ENCODE measurements around the gene CBLC. TPM values are rescaled to one million over a fixed set of nuclear protein-coding genes. Genes with fewer than 3 reads are reported as not detected.

The CBLC gene
- total and polyA plus RNA-seq, 2 donors (not counting 1 experiment from before 2014, with no cell fraction given), result not detected

DNA sequence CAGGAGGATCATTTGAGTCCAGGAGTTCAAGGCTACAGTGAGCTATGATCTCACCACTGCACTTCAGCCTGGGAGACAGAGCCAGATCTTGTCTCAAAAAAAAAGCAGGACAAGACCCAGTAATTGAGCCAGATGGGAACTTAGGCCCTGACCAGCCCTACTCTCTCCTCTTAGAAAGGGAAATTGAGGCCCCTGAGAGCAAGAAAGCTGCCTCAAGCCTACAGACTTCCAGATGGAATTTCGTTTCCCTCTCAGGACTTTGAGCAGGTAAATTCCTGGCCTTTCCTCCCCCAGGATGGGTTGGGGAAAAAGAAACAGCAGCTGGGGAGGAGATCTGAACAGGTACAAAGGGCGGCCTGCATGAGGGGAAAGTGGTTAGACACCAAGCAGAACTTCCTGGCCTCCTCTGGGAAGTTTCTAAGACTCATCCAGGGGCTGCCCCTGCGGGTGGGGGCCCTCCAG is 32.8 kb upstream of the CBLC start:
- no peaks in the 10 kb centered on the region for H3K9me3 ChIP-seq (ENCODE audit: control extremely low read depth in 1 of 3, control insufficient read depth in 2 of 3, insufficient read depth in 1 of 3, low read length in 2 of 3)
- peak overlapping the region; percentile 20 for H3K27ac Mint-ChIP-seq
- H3K27me3 ChIP-seq (replicated peaks in 1 of 4; ENCODE audit: control extremely low read depth in 1 of 4, control insufficient read depth in 3 of 4, insufficient read depth in 4 of 4, low read length in 3 of 4), result no peaks in the 10 kb centered on the region
- peaks cover 20 to 45% of the 10 kb centered on the region in 2 donors for H3K4me1 ChIP-seq (ENCODE audit: control insufficient read depth in 2 of 2, insufficient read depth in 2 of 2, low read length in 2 of 2)
- H3K9ac ChIP-seq (ENCODE audit: low read length), result no peak overlapping the region
- intact Hi-C loops (cut with micrococcal nuclease), result no loop called here
- ATAC-seq (ENCODE audit: low read depth), result no peak
- no peak overlapping the region for H3K4me3 ChIP-seq (ENCODE audit: control extremely low read depth in 1 of 5, extremely low read depth in 1 of 5, insufficient read depth in 1 of 5, low read depth in 2 of 5, low read length in 4 of 5)
- H3K9me3 Mint-ChIP-seq (ENCODE audit: insufficient read depth), result no peaks in the 10 kb centered on the region
- ChIA-PET CTCF (interaction anchor here (1.6 to 8.4 kb wide), 3 partner anchors 9 to 26 kb away, joined by 3 to 54 read pairs (median 30); no protein-coding TSS in a partner anchor), POLR2A (no interaction called here)
- no peak overlapping the region for H3K4me3 Mint-ChIP-seq
- H3K4me1 Mint-ChIP-seq, result peaks cover 37% of the 10 kb centered on the region
- 93% methylated on average over 3 of the region's 3 CpGs for WGBS (ENCODE audit: insufficient coverage)
- no peaks in the 10 kb centered on the region for H3K27me3 Mint-ChIP-seq
- no peak overlapping the region for H3K27ac ChIP-seq (ENCODE audit: low read length in 2 of 2)
- H3K79me2 ChIP-seq (ENCODE audit: control insufficient read depth, insufficient read depth, low read length), result no peaks in the 10 kb centered on the region
- H3K36me3 ChIP-seq (replicated peaks in 1 of 2; ENCODE audit: control extremely low read depth in 1 of 2, control insufficient read depth in 1 of 2, extremely low read depth in 1 of 2, insufficient read depth in 2 of 2, low read length in 1 of 2), result no peaks in the 10 kb centered on the region
- H3K4me2 ChIP-seq (replicated peaks; ENCODE audit: low read depth, low read length, poor library complexity, severe bottlenecking), result no peak overlapping the region
- no peak overlapping the region for H2AFZ ChIP-seq (ENCODE audit: insufficient read depth, low read depth, low read length, poor library complexity, severe bottlenecking)
- DNase-seq, result no peak
- TF ChIP-seq CTCF (IDR thresholded peaks at IDR 0.05) (no peak), EZH2 (IDR thresholded peaks at IDR 0.05; ENCODE audit: borderline replicate concordance, insufficient read depth, low read depth, low read length, poor library complexity, severe bottlenecking) (no peak)
- no peaks in the 10 kb centered on the region for H4K20me1 ChIP-seq (ENCODE audit: control insufficient read depth, insufficient read depth, low read length, poor library complexity, severe bottlenecking)

DNA sequence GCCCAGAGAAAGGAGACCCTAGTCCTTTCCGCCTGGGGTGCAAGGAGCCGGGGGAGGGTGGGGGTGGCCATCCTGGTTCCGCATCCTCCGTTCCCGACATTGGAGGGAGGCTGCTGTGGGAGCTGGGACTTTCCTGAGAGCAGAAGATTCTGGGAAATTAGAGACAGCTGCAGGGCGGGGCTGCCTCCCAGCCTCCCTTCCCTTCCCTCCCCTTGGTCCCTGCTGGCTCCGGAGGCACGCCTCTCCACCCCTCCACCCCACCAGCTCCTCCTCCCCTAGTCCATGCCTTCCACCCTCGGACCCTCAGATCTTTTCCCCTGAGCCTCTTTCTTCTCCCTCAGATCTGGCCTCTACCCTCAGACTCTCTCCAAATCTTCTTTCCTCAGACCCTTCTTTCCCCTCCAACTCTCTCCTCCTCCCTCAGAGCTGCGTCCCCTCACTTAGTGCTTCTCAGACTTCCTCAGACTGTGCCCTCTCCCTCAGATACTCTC is 32.3 kb upstream of the CBLC start:
- no peak overlapping the region for H3K4me3 ChIP-seq (ENCODE audit: control extremely low read depth in 1 of 5, extremely low read depth in 1 of 5, insufficient read depth in 1 of 5, low read depth in 2 of 5, low read length in 4 of 5)
- no peaks in the 10 kb centered on the region for H4K20me1 ChIP-seq (ENCODE audit: control insufficient read depth, insufficient read depth, low read length, poor library complexity, severe bottlenecking)
- no peaks in the 10 kb centered on the region for H3K79me2 ChIP-seq (ENCODE audit: control insufficient read depth, insufficient read depth, low read length)
- no peak overlapping the region for H3K4me2 ChIP-seq (replicated peaks; ENCODE audit: low read depth, low read length, poor library complexity, severe bottlenecking)
- H3K27me3 Mint-ChIP-seq, result no peaks in the 10 kb centered on the region
- no peak overlapping the region for H3K4me3 Mint-ChIP-seq
- no peaks in the 10 kb centered on the region for H3K9me3 Mint-ChIP-seq (ENCODE audit: insufficient read depth)
- WGBS (ENCODE audit: insufficient coverage), result 78% methylated on average over 8 of the region's 10 CpGs
- H3K9ac ChIP-seq (ENCODE audit: low read length), result no peak overlapping the region
- ChIA-PET CTCF (interaction anchor here (1.6 to 8.4 kb wide), 3 partner anchors 8 to 25 kb away, joined by 3 to 54 read pairs (median 30); no protein-coding TSS in a partner anchor), POLR2A (interaction anchor here (0.7 kb wide), 1 partner anchor 1558 kb away, joined by 6 read pairs; no protein-coding TSS in a partner anchor)
- H3K4me1 Mint-ChIP-seq, result peaks cover 39% of the 10 kb centered on the region
- peak overlapping the region; percentile 93 for H3K27ac Mint-ChIP-seq
- ATAC-seq (ENCODE audit: low read depth), result no peak
- H3K4me1 ChIP-seq (ENCODE audit: control insufficient read depth in 2 of 2, insufficient read depth in 2 of 2, low read length in 2 of 2), result peaks cover 24 to 47% of the 10 kb centered on the region in 2 donors
- H3K36me3 ChIP-seq (replicated peaks in 1 of 2; ENCODE audit: control extremely low read depth in 1 of 2, control insufficient read depth in 1 of 2, extremely low read depth in 1 of 2, insufficient read depth in 2 of 2, low read length in 1 of 2), result no peaks in the 10 kb centered on the region
- peak overlapping the region in 1 of 2 donors; percentile 84 for H3K27ac ChIP-seq (ENCODE audit: low read length in 2 of 2)
- intact Hi-C loops (cut with micrococcal nuclease), result no loop called here
- no peak for DNase-seq
- H3K27me3 ChIP-seq (replicated peaks in 1 of 4; ENCODE audit: control extremely low read depth in 1 of 4, control insufficient read depth in 3 of 4, insufficient read depth in 4 of 4, low read length in 3 of 4), result no peaks in the 10 kb centered on the region
- H2AFZ ChIP-seq (ENCODE audit: insufficient read depth, low read depth, low read length, poor library complexity, severe bottlenecking), result no peak overlapping the region
- TF ChIP-seq CTCF (IDR thresholded peaks at IDR 0.05), result no peak
- TF ChIP-seq EZH2 (IDR thresholded peaks at IDR 0.05; ENCODE audit: borderline replicate concordance, insufficient read depth, low read depth, low read length, poor library complexity, severe bottlenecking), result no peak
- H3K9me3 ChIP-seq (ENCODE audit: control extremely low read depth in 1 of 3, control insufficient read depth in 2 of 3, insufficient read depth in 1 of 3, low read length in 2 of 3), result no peaks in the 10 kb centered on the region

Measured in B cell (primary cell).